Activated CD4-positive, alpha-beta T cell treated with anti-CD3 and anti-CD28 coated beads, Interleukin-2, amount 10 ng/mL, durations not matched to agents 7 days and 5 days (primary cell): ENCODE data around the gene PRKN. TPM values are rescaled to one million over a fixed set of nuclear protein-coding genes. Genes with fewer than 3 reads are reported as not detected.

Experiments
- CTCF ChIA-PET: fragments of 350-600 bp; sonication (Branson Sonifier 250); formaldehyde crosslinking; loops from one replicate; lab custom pipeline; 2021; ENCODE audit warnings: antibody characterized with exemption; lab: Charles Lee
- POLR2A ChIA-PET: fragments of 350-600 bp; sonication (Branson Sonifier 250); formaldehyde crosslinking; loops from one replicate; lab custom pipeline; 2021; ENCODE audit warnings: antibody characterized with exemption; lab: Charles Lee
- DNase-seq: peaks from one replicate; pipeline ENCODE4 v3.0.0-alpha.2; 2020
- H3K27ac Mint-ChIP-seq: one replicate; pipeline ENCODE4 v1.8.0; 2021; ENCODE audit warnings: mild to moderate bottlenecking, moderate library complexity, mixed read lengths
- H3K27me3 Mint-ChIP-seq: one replicate; pipeline ENCODE4 v1.8.0; 2021; ENCODE audit warnings: mixed read lengths
- H3K36me3 Mint-ChIP-seq: one replicate; pipeline ENCODE4 v1.8.0; 2021; ENCODE audit warnings: low read depth, mixed read lengths
- H3K4me1 Mint-ChIP-seq: one replicate; pipeline ENCODE4 v1.8.0; 2021; ENCODE audit warnings: mixed read lengths
- H3K4me3 Mint-ChIP-seq: one replicate; pipeline ENCODE4 v1.8.0; 2021; ENCODE audit warnings: mild to moderate bottlenecking, moderate library complexity, mixed read lengths
- H3K9me3 Mint-ChIP-seq: one replicate; pipeline ENCODE4 v1.8.0; 2021; ENCODE audit warnings: mixed read lengths
- total RNA-seq, 2 experiments: library from RNA; stranded (reverse); gene quantifications; one replicate each; pipeline ENCODE4 v1.2.3, GENCODE V29; 2021

The PRKN gene
- total RNA-seq, 2 experiments from 2014 or later, result 0.77 to 0.94 TPM

GRCh38 chr6:161973064-161973463 lies 754.5 kb downstream of the PRKN start:
- Mint-ChIP-seq H3K27ac (no peak overlapping the region), H3K36me3 (no peaks in the 10 kb centered on the region), H3K27me3 (no peaks in the 10 kb centered on the region), H3K4me3 (no peak overlapping the region), H3K4me1 (no peaks in the 10 kb centered on the region), H3K9me3 (peaks cover 10% of the 10 kb centered on the region)
- no peak for DNase-seq
- ChIA-PET CTCF (interaction anchor here (1.0 kb wide), 1 partner anchor 12 kb away, joined by 3 read pairs; no protein-coding TSS in a partner anchor), POLR2A (no interaction called here)

- H3K9me3 Mint-ChIP-seq, result peaks cover 6% of the 10 kb centered on the region
- DNase-seq, result no peak
- H3K36me3 Mint-ChIP-seq, result no peaks in the 10 kb centered on the region
- ChIA-PET CTCF (no interaction called here), POLR2A (no interaction called here)
- H3K27me3 Mint-ChIP-seq, result no peaks in the 10 kb centered on the region
- no peak overlapping the region for H3K4me3 Mint-ChIP-seq
- no peak overlapping the region for H3K27ac Mint-ChIP-seq
- H3K4me1 Mint-ChIP-seq, result no peaks in the 10 kb centered on the region
Observed at GRCh38 chr6:161971043-161971442, 756.5 kb downstream of the PRKN start.

GRCh38 chr6:161963634-161964234 lies 763.8 kb downstream of the PRKN start:
- no peak overlapping the region for H3K27ac Mint-ChIP-seq
- CTCF ChIA-PET, result no interaction called here

DNA sequence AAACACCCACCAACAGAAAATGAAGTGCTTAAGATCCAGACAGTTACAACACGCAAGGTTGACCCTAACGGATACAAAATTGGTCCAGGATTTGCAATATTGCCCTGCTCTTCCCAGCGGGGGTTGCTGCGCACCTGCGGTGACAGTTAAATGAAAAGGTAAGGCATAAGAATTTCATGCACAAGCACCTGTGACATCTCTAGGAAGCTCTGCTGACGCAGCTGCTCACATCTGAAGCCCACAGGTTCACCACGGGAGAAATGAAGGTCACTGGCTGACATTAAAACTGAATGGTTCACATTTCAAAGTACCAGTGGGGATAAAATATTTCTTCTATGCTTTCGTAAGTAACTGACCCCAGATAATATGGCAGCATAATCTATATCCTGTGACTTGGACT lies 764.4 kb downstream of the PRKN start:
- no peaks in the 10 kb centered on the region for H3K27me3 Mint-ChIP-seq
- H3K36me3 Mint-ChIP-seq, result no peaks in the 10 kb centered on the region
- H3K9me3 Mint-ChIP-seq, result peaks cover 2% of the 10 kb centered on the region
- H3K27ac Mint-ChIP-seq, result no peak overlapping the region
- ChIA-PET CTCF (no interaction called here), POLR2A (no interaction called here)
- H3K4me3 Mint-ChIP-seq, result no peak overlapping the region
- H3K4me1 Mint-ChIP-seq, result no peaks in the 10 kb centered on the region
- no peak for DNase-seq

More at GRCh38 chr6:161963634-161964234, 763.8 kb downstream of the PRKN start:
- peaks cover 2% of the 10 kb centered on the region for H3K9me3 Mint-ChIP-seq
- POLR2A ChIA-PET, result no interaction called here
- H3K27me3 Mint-ChIP-seq, result no peaks in the 10 kb centered on the region
- no peaks in the 10 kb centered on the region for H3K4me1 Mint-ChIP-seq
- H3K4me3 Mint-ChIP-seq, result no peak overlapping the region
- H3K36me3 Mint-ChIP-seq, result no peaks in the 10 kb centered on the region
- no peak for DNase-seq

- POLR2A ChIA-PET, result no interaction called here
- H3K9me3 Mint-ChIP-seq, result peaks cover 5% of the 10 kb centered on the region
- no peaks in the 10 kb centered on the region for H3K27me3 Mint-ChIP-seq
- H3K4me3 Mint-ChIP-seq, result no peak overlapping the region
- H3K36me3 Mint-ChIP-seq, result no peaks in the 10 kb centered on the region
- H3K27ac Mint-ChIP-seq, result no peak overlapping the region
- CTCF ChIA-PET, result no interaction called here
- no peaks in the 10 kb centered on the region for H3K4me1 Mint-ChIP-seq
- DNase-seq, result no peak
Observed at GRCh38 chr6:161961796-161962195, 765.8 kb downstream of the PRKN start.

GRCh38 chr6:161961046-161961445 lies 766.5 kb downstream of the PRKN start:
- POLR2A ChIA-PET, result no interaction called here
- no peaks in the 10 kb centered on the region for H3K27me3 Mint-ChIP-seq
- no peak overlapping the region for H3K4me3 Mint-ChIP-seq
- peaks cover 5% of the 10 kb centered on the region for H3K9me3 Mint-ChIP-seq
- no peaks in the 10 kb centered on the region for H3K36me3 Mint-ChIP-seq
- CTCF ChIA-PET, result no interaction called here
- H3K27ac Mint-ChIP-seq, result no peak overlapping the region
- no peak for DNase-seq
- no peaks in the 10 kb centered on the region for H3K4me1 Mint-ChIP-seq

GRCh38 chr6:161959072-161959471 lies 768.5 kb downstream of the PRKN start:
- no peaks in the 10 kb centered on the region for H3K36me3 Mint-ChIP-seq
- H3K9me3 Mint-ChIP-seq, result peaks cover 5% of the 10 kb centered on the region
- CTCF ChIA-PET, result no interaction called here
- POLR2A ChIA-PET, result no interaction called here
- no peak overlapping the region for H3K4me3 Mint-ChIP-seq
- DNase-seq, result no peak
- H3K4me1 Mint-ChIP-seq, result no peaks in the 10 kb centered on the region
- H3K27me3 Mint-ChIP-seq, result no peaks in the 10 kb centered on the region
- no peak overlapping the region for H3K27ac Mint-ChIP-seq

DNA sequence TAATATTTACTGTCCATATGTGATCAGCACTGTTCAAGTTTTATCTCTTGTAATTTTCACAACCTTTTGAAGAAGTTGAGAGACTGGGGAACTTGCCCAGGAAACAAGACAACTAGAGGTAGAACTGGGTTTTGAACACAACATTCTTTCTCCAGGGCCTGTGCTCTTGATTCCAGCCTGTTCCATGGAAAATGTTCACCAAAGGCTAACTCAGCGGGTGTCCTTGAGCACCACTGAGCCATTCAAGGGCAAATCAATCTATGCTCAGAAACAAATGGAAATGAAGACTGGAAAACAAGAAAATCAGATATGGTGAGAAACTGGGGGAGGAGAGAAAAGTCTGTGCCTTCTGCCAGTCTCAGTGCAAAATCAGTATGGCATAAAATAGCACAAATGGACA lies 771.5 kb downstream of the PRKN start:
- DNase-seq, result no peak
- H3K4me1 Mint-ChIP-seq, result no peaks in the 10 kb centered on the region
- peaks cover 3% of the 10 kb centered on the region for H3K9me3 Mint-ChIP-seq
- H3K36me3 Mint-ChIP-seq, result no peaks in the 10 kb centered on the region
- POLR2A ChIA-PET, result no interaction called here
- H3K27ac Mint-ChIP-seq, result no peak overlapping the region
- no peaks in the 10 kb centered on the region for H3K27me3 Mint-ChIP-seq
- CTCF ChIA-PET, result no interaction called here
- no peak overlapping the region for H3K4me3 Mint-ChIP-seq

- Mint-ChIP-seq H3K4me3 (no peak overlapping the region), H3K27ac (no peak overlapping the region), H3K4me1 (no peaks in the 10 kb centered on the region), H3K27me3 (no peaks in the 10 kb centered on the region), H3K9me3 (peaks cover 3% of the 10 kb centered on the region), H3K36me3 (no peaks in the 10 kb centered on the region)
- CTCF ChIA-PET, result no interaction called here
- DNase-seq, result no peak
- POLR2A ChIA-PET, result no interaction called here
Observed at GRCh38 chr6:161954699-161955276, 772.8 kb downstream of the PRKN start.

GRCh38 chr6:161954077-161954476 lies 773.5 kb downstream of the PRKN start:
- no peak for DNase-seq
- Mint-ChIP-seq H3K9me3 (peaks cover 3% of the 10 kb centered on the region), H3K4me1 (no peaks in the 10 kb centered on the region), H3K27ac (no peak overlapping the region), H3K4me3 (no peak overlapping the region), H3K36me3 (no peaks in the 10 kb centered on the region), H3K27me3 (no peaks in the 10 kb centered on the region)
- CTCF ChIA-PET, result no interaction called here
- POLR2A ChIA-PET, result no interaction called here

DNA sequence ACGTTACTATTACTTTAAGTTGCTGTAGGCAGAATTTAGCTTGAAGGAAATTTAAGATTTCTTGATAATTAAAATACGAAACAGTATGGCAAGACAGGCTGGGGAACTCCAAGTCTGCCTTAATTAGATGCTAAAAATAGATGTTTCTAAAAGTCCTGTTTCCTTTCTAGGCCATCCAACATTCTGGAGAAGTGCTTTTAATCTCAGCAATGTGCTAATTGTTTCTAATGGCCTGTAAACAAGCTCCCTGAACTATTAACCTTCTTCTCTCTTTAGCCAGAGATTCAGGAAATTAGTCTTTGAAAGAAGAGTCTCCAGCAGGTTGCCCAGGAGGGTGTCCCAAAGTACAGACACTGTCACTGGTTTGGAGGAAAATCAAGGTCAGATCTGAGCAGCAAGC lies 776.4 kb downstream of the PRKN start:
- no peak overlapping the region for H3K27ac Mint-ChIP-seq
- ChIA-PET POLR2A (no interaction called here), CTCF (no interaction called here)
- no peaks in the 10 kb centered on the region for H3K4me1 Mint-ChIP-seq
- H3K9me3 Mint-ChIP-seq, result no peaks in the 10 kb centered on the region
- DNase-seq, result no peak
- H3K27me3 Mint-ChIP-seq, result no peaks in the 10 kb centered on the region
- no peak overlapping the region for H3K4me3 Mint-ChIP-seq
- H3K36me3 Mint-ChIP-seq, result no peaks in the 10 kb centered on the region

DNA sequence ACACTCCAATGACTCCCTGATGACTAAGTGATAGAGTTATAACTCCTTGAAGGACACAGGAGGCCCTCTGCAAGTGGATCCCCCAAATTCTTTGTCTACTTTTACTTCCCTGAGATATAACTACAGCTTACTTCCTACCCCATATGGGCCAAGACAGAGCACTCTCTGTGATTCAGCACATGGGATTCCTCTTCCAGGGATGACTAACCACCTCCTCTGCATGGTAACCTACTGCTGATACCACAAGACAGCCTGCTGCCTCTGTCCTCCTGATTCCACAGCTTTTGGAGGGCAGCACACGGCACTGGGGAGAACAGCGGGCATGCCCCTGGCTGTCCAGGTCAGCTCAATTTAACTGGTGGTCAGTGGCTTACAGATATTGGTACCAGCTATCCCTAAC lies 778.0 kb downstream of the PRKN start:
- POLR2A ChIA-PET, result no interaction called here
- H3K36me3 Mint-ChIP-seq, result no peaks in the 10 kb centered on the region
- no peak overlapping the region for H3K4me3 Mint-ChIP-seq
- H3K9me3 Mint-ChIP-seq, result no peaks in the 10 kb centered on the region
- CTCF ChIA-PET, result no interaction called here
- no peaks in the 10 kb centered on the region for H3K4me1 Mint-ChIP-seq
- DNase-seq, result no peak
- no peak overlapping the region for H3K27ac Mint-ChIP-seq
- H3K27me3 Mint-ChIP-seq, result no peaks in the 10 kb centered on the region

DNA sequence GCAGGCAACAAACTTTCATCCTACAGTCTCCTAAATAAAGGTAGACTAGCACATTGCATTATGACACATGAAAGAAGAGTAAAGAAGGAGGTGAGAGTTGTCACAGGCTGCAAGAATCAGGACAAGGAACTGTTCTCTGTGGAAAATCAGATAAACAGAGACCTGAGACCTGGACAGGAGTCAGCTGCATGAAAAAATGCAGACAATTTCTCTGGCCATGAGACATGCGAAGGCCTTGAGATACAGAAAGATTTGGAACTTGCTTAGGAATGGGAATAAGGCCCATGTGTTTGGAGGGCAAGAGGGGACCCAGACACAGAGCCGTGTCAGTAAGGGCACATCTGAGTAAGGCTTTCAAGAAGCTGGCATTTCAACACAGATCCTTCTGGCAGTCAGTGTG lies 779.1 kb downstream of the PRKN start:
- H3K4me1 Mint-ChIP-seq, result no peaks in the 10 kb centered on the region
- CTCF ChIA-PET, result no interaction called here
- no peak for DNase-seq
- H3K36me3 Mint-ChIP-seq, result no peaks in the 10 kb centered on the region
- H3K4me3 Mint-ChIP-seq, result no peak overlapping the region
- POLR2A ChIA-PET, result no interaction called here
- no peaks in the 10 kb centered on the region for H3K9me3 Mint-ChIP-seq
- H3K27ac Mint-ChIP-seq, result no peak overlapping the region
- no peaks in the 10 kb centered on the region for H3K27me3 Mint-ChIP-seq

DNA sequence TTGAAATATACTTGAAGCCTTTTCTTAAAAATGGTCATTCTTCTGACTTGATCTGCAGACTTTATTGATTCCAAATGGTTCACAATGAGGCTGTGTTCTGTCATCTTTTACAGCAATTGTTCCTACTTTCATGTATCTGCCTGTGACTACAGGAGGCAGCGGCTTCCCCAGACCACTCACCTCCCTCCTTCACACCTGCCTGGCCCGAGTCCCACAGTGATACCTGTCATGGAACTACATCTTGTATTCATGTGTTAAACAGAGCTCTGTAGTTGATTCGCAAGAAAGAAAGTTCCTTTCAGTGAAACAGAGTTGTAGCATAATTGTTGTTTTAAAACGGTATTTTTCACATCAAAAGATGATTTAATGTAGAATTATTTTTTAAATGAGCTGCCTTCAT lies 780.2 kb downstream of the PRKN start:
- Mint-ChIP-seq H3K27me3 (no peaks in the 10 kb centered on the region), H3K4me1 (no peaks in the 10 kb centered on the region), H3K4me3 (no peak overlapping the region), H3K9me3 (no peaks in the 10 kb centered on the region), H3K36me3 (no peaks in the 10 kb centered on the region), H3K27ac (no peak overlapping the region)
- no peak for DNase-seq
- POLR2A ChIA-PET, result no interaction called here
- CTCF ChIA-PET, result no interaction called here
